A549 (cell line): ENCODE data around the gene AGPAT2. TPM values are rescaled to one million over a fixed set of nuclear protein-coding genes. Genes with fewer than 3 reads are reported as not detected.

Experiments
- ATAC-seq, 2 experiments: fragments of 200-7000 bp in 1 of 2; fragments of >200 bp in 1 of 2; cut with Nextera tagmentation in 1 of 2; cut with Tn5 transposase in 1 of 2; 3 replicates each; pipeline versions ENCODE4 v1.8.0 to v1.9.1; 2018 to 2020; ENCODE audit warnings: mild to moderate bottlenecking in 1 of 2, moderate library complexity in 1 of 2
- CTCF ChIA-PET: fragments of 300-600 bp; sonication (Branson Sonifier 250); formaldehyde crosslinking; extraction: SDS; loops from one replicate; lab custom pipeline; 2021; ENCODE audit warnings: antibody characterized with exemption, inconsistent platforms; lab: Yijun Ruan, JAX
- POLR2A ChIA-PET: fragments of 350-600 bp; formaldehyde crosslinking; extraction: SDS; loops from one replicate; lab custom pipeline; 2021; ENCODE audit warnings: antibody characterized with exemption, inconsistent platforms; lab: Yijun Ruan, JAX
- DNase-seq, 2 experiments: peaks; one replicate each; pipeline versions ENCODE4 v3.0.0 to v3.0.0-alpha.2; 2011 to 2016; ENCODE audit warnings: low read depth in 1 of 2, low spot score in 1 of 2
- FAIRE-seq: peaks from 2 replicates; lab custom pipeline; 2011; peaks lifted over from hg19 to GRCh38; lab: Jason Lieb, UNC
- H3K27ac ChIP-seq, 2 experiments: fragments of >200 bp; sonication (Bioruptor Twin); formaldehyde crosslinking; 3 replicates each; pipeline ENCODE4 v1.5.1; 2016 to 2017
- H3K4me1 ChIP-seq: fragments of >200 bp; sonication (Bioruptor Twin); formaldehyde crosslinking; 3 replicates; pipeline ENCODE4 v1.6.1; 2016
- H3K4me2 ChIP-seq: fragments of >200 bp; sonication (Bioruptor Twin); formaldehyde crosslinking; 3 replicates; pipeline ENCODE4 v1.6.1; 2016
- H3K4me3 ChIP-seq: fragments of >200 bp; sonication (Bioruptor Twin); formaldehyde crosslinking; 3 replicates; pipeline ENCODE4 v1.5.1; 2016
- H3K9me3 ChIP-seq: fragments of >200 bp; sonication (Bioruptor Twin); formaldehyde crosslinking; 3 replicates; pipeline ENCODE4 v1.6.1; 2016
- CBX2 ChIP-seq: fragments of 200-600 bp; sonication (generic); IDR thresholded peaks from 2 replicates; pipeline ENCODE4 v1.6.1; 2016; ENCODE audit warnings: low read depth, mild to moderate bottlenecking, borderline replicate concordance
- ESRRA ChIP-seq: fragments of 150-350 bp; IDR thresholded peaks from 2 replicates; pipeline ENCODE4 v1.6.1; 2014; ENCODE audit warnings: mild to moderate bottlenecking, low read length, borderline replicate concordance
- HES2 ChIP-seq: fragments of >200 bp; sonication (Bioruptor Twin); formaldehyde crosslinking; IDR thresholded peaks from 2 replicates; pipeline ENCODE4 v1.6.1; 2016
- KDM5A ChIP-seq: fragments of 200-600 bp; sonication (generic); IDR thresholded peaks from 2 replicates; pipeline ENCODE4 v1.6.1; 2016; ENCODE audit warnings: antibody characterized with exemption, mild to moderate bottlenecking
- POLR2A ChIP-seq: IDR thresholded peaks from 2 replicates; pipeline ENCODE4 v1.6.1; 2012; ENCODE audit warnings: mild to moderate bottlenecking, low read length
- POLR2AphosphoS2 ChIP-seq: conservative IDR thresholded peaks from 2 replicates; pipeline ENCODE4 v1.6.1; 2012; ENCODE audit warnings: low read length, improper control_type of control experiment, inconsistent platforms
- RFX5 ChIP-seq: fragments of 450-650 bp; IDR thresholded peaks from 2 replicates; pipeline ENCODE4 v1.7.1; 2014; ENCODE audit warnings: antibody characterized with exemption, mild to moderate bottlenecking, moderate library complexity
- SMC3 ChIP-seq: fragments of >200 bp; sonication (Bioruptor Twin); formaldehyde crosslinking; IDR thresholded peaks from 3 replicates; pipeline ENCODE4 v1.6.1; 2018; ENCODE audit warnings: inconsistent platforms
- ZSCAN20 ChIP-seq: fragments of 250-450 bp; sonication (Bioruptor Pico); IDR thresholded peaks from 2 replicates; pipeline ENCODE4 v1.8.0; 2022; ENCODE audit warnings: mild to moderate bottlenecking, moderate library complexity
- WGBS: methylation state at CpG from one replicate; pipeline ENCODE4 v1.1.6; 2017; ENCODE audit errors: missing lambda C conversion rate; 5-methylcytosine and 5-hydroxymethylcytosine counted together
- polyA plus RNA-seq, 4 experiments: library from polyadenylated mRNA; depleted of rRNA in 3 of 4; stranded (reverse); fragments of >200 nt; fragmentation: RNase III in 1 of 4; extraction: RNeasy Plus Mini Kit Qiagen cat#74134 plus additional on column Dnase treatment in 1 of 4; gene quantifications; 2 replicates in 3 of 4; 3 replicates in 1 of 4; pipeline ENCODE4 v1.2.3, GENCODE V29; 2011 to 2017
- TF ChIP-seq, protein P1 (sequence below): fragments of >200 bp; sonication (Bioruptor Twin); formaldehyde crosslinking; IDR thresholded peaks from 3 replicates; pipeline ENCODE4 v1.6.1; 2016
- TF ChIP-seq, protein P2 (sequence below): IDR thresholded peaks from 2 replicates; pipeline ENCODE4 v1.6.1; 2012

AGPAT2 gene
- polyA plus RNA-seq, 2 of the 4 experiments (the other 2 are of a cell fraction), result 32.3 to 49.5 TPM

DNA sequence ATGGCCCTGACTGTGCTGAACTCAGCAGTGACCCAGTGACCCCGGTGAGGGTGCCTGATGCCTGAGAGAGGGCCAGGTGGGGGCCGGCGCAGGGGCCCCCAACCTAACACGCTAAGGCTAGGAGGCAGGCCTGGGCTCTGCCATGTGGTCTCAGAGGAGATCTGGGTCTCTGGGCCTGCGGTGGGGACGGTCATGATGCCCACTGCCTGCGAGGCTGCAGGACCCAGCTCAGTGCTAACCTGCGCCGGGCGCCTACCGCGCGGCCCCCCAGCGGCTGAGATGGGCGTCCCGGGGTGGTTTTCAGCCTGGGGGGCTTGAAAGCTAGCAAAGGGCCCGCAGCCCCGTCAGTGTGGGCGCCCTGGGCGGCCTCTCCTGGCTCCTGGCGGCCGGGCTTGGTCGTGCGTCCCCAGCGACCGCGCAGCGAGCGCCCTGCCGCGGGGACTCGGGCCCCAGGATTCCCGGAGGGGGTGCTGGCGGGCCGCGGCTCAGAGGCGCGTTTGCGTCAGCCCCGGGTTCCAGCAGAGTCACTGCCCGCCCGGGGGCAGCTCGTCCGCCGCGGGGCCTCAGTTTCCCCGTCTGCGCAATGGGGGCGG is 22.1 kb downstream of the AGPAT2 start:
- ATAC-seq, result peak; percentile 43 to 58; a peak in 5 of 6 replicates
- CTCF ChIA-PET, result interaction anchor here (0.6 to 4.5 kb wide), 9 partner anchors 10 to 213 kb away, joined by 3 to 29 read pairs (median 6); partner anchors contain the start of gene AGPAT2
- Histone ChIP-seq H3K4me1 (peaks cover 22% of the 10 kb centered on the region), H3K27ac (peak overlapping the region; percentile 77 to 93), H3K4me3 (peak overlapping the region; percentile 68)
- TF ChIP-seq SMC3 (peak; percentile 14; the same call in 1 of the 3 replicates), ZSCAN20 (CRISPR knock-in tag) (no peak)
- TF ChIP-seq, all 56 proteins: peak for 1
- DNase-seq, result peak in 1 of 2 experiments; percentile 76
- H3K9me3 ChIP-seq, result no peaks in the 10 kb centered on the region
- FAIRE-seq, result no peak
- 47% methylated on average over 6 of the region's 49 CpGs for WGBS
- POLR2A ChIA-PET, result interaction anchor here (1.5 kb wide), 1 partner anchor 28 kb away, joined by 3 read pairs; no protein-coding TSS in a partner anchor
- H3K4me2 ChIP-seq, result peak overlapping the region; percentile 93

DNA sequence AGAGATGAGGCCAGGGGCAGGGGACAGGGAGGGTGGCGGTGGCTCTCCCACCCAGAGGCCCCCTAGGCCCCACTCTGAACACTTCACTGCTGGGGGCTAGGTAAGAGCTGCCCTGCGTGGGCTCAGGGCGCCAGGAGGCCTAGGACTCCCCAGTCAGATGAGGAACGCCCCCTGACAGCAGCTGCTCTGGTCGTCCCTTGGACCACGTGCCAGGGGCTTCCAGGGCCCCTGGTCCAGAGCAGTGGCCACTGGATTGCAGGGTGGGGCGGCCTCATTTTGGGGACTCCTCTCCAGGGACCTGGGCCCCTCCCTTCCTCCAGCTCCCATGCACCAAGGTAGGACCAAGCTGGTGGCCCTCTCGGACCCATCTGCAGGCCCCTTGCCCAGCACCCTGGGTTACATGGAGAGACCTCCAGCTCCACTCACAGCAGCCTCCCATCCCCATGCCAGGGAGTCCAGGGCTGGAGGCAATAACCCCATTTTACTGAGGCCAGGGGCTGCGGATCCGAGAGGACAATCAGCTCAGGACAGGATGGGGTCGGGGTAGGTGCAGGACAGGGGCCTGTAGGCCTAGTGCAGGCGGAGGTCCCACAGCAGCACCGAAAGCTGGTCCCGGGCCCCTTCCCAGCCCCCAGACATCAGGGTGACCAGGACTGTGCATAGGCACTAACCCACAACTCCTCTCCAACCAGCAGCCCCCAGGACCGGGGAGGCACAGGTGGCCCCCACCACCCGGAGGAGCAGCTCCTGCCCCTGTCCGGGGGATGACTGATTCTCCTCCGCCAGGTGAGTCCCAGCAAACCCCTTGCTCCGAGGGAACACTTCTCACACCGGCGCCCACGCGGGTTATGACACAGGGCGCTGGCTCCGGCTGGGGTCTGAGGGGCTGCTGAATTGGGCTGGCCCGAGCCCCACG is 23.0 kb downstream of the AGPAT2 start:
- Histone ChIP-seq H3K27ac (no peak overlapping the region; a peak in 1 of 6 replicates), H3K4me1 (peaks cover 20% of the 10 kb centered on the region), H3K9me3 (no peaks in the 10 kb centered on the region), H3K4me2 (peak overlapping the region; percentile 93; the same call in 1 of the 3 replicates), H3K4me3 (no peak overlapping the region)
- WGBS, result 97% methylated on average over 18 of the region's 27 CpGs
- ChIA-PET POLR2A (interaction anchor here (1.5 kb wide), 1 partner anchor 29 kb away, joined by 3 read pairs; no protein-coding TSS in a partner anchor), CTCF (interaction anchor here (0.8 to 4.5 kb wide), 9 partner anchors 8 to 180 kb away, joined by 3 to 29 read pairs (median 7); no protein-coding TSS in a partner anchor)
- DNase-seq, result no peak
- no peak for FAIRE-seq
- TF ChIP-seq POLR2A (no peak), POLR2AphosphoS2 (no peak)
- TF ChIP-seq, protein P1, sequence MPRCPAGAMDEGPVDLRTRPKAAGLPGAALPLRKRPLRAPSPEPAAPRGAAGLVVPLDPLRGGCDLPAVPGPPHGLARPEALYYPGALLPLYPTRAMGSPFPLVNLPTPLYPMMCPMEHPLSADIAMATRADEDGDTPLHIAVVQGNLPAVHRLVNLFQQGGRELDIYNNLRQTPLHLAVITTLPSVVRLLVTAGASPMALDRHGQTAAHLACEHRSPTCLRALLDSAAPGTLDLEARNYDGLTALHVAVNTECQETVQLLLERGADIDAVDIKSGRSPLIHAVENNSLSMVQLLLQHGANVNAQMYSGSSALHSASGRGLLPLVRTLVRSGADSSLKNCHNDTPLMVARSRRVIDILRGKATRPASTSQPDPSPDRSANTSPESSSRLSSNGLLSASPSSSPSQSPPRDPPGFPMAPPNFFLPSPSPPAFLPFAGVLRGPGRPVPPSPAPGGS, result no peak
- no peak for ATAC-seq

GRCh38 chr9:136662656-136663581 is 24.3 kb downstream of the AGPAT2 start, which contains the start of gene EGFL7:
TSS of gene EGFL7 (plus strand) at chr9:136662916. CDS start at chr9:136668283, 5,367 bp downstream.
- no peak for ATAC-seq
- TF ChIP-seq ESRRA, result no peak
- TF ChIP-seq, protein P2, sequence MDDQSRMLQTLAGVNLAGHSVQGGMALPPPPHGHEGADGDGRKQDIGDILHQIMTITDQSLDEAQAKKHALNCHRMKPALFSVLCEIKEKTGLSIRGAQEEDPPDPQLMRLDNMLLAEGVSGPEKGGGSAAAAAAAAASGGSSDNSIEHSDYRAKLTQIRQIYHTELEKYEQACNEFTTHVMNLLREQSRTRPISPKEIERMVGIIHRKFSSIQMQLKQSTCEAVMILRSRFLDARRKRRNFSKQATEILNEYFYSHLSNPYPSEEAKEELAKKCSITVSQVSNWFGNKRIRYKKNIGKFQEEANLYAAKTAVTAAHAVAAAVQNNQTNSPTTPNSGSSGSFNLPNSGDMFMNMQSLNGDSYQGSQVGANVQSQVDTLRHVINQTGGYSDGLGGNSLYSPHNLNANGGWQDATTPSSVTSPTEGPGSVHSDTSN, result no peak
- TF ChIP-seq HES2, result no peak
- no peak for TF ChIP-seq POLR2A
- no peak for TF ChIP-seq CBX2
- no peak for TF ChIP-seq ZSCAN20 (CRISPR knock-in tag)
- TF ChIP-seq KDM5A, result no peak
- TF ChIP-seq RFX5, result no peak
- TF ChIP-seq, all 56 proteins: peak for 0
- no peak within 1 kb of the TSS for H3K4me3 ChIP-seq
- ChIA-PET CTCF (interaction anchor here (0.7 to 4.5 kb wide), 6 partner anchors 9 to 178 kb away, joined by 3 to 29 read pairs (median 12); no protein-coding TSS in a partner anchor), POLR2A (no interaction called here)
- peaks cover 12% of the 10 kb centered on the region; the same call in 2 of the 3 replicates for H3K4me1 ChIP-seq
- DNase-seq (no peak), FAIRE-seq (no peak)
- no peak within 1 kb of the TSS for H3K4me2 ChIP-seq
- no peaks in the 10 kb centered on the region for H3K9me3 ChIP-seq
- H3K27ac ChIP-seq, result no peak within 1 kb of the TSS
- WGBS, result 85% methylated on average over 13 of the region's 38 CpGs
